ENCODE results near the gene CTDP1.

DNA sequence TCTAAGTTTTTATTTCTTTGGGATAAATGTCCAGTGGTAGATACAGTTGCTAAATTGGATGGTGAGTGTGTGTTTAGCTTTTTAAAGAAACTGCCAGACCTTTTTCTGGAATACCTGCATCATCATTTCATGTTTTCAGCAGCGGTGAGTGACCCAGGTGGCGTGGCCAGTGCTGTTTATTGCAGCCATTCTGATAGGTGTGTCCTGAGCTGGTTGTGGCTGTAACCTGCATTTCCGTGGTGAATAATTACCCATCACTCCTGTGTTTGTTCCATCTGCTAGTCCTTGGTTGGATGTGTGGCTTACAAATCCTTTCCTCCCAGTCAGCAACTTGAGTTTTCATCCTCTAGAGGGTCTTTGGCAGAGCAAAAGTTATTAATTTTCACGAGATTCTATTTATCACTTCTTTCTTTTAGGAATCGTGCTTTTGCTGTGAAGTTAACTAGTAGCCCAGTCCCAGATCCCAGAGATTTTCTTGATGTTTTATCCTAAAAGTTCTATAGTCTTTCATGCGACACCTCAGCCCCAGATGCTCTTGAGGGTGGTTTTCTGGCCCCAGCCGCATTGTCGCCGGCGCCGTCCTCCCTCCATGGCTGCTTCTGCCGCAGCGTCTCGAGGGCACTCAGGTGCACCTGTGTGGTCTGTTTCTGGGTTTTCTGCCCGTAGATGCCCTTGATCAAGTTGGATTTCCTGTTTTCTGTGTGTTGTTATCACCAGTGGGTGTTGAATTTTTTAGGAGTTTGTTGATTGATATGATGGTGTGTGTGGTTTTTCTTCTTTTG is 44.9 kb downstream of the CTDP1 start:
- TF ChIP-seq POLR2AphosphoS5 (IDR thresholded peaks at IDR 0.05; ENCODE audit: low read depth, low read length), result no peak
- no peak for TF ChIP-seq TAF1 (IDR thresholded peaks at IDR 0.05; ENCODE audit: borderline replicate concordance, insufficient read depth, low read length)
- TF ChIP-seq, protein P1, sequence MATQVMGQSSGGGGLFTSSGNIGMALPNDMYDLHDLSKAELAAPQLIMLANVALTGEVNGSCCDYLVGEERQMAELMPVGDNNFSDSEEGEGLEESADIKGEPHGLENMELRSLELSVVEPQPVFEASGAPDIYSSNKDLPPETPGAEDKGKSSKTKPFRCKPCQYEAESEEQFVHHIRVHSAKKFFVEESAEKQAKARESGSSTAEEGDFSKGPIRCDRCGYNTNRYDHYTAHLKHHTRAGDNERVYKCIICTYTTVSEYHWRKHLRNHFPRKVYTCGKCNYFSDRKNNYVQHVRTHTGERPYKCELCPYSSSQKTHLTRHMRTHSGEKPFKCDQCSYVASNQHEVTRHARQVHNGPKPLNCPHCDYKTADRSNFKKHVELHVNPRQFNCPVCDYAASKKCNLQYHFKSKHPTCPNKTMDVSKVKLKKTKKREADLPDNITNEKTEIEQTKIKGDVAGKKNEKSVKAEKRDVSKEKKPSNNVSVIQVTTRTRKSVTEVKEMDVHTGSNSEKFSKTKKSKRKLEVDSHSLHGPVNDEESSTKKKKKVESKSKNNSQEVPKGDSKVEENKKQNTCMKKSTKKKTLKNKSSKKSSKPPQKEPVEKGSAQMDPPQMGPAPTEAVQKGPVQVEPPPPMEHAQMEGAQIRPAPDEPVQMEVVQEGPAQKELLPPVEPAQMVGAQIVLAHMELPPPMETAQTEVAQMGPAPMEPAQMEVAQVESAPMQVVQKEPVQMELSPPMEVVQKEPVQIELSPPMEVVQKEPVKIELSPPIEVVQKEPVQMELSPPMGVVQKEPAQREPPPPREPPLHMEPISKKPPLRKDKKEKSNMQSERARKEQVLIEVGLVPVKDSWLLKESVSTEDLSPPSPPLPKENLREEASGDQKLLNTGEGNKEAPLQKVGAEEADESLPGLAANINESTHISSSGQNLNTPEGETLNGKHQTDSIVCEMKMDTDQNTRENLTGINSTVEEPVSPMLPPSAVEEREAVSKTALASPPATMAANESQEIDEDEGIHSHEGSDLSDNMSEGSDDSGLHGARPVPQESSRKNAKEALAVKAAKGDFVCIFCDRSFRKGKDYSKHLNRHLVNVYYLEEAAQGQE (IDR thresholded peaks at IDR 0.05; ENCODE audit: insufficient read depth in 1 of 2, low read depth in 2 of 2, low read length in 2 of 2), result no peak
- no peak for TF ChIP-seq SIN3A (IDR thresholded peaks at IDR 0.05; ENCODE audit: borderline replicate concordance, insufficient read depth, low read length)
